GM12801 (cell line): Measurements from ENCODE around the gene GIPC1.

Source experiments
- TF ChIP-seq, protein P1 (sequence below): IDR thresholded peaks from one replicate; pipeline ENCODE4 v1.5.1; 2011; ENCODE audit warnings: control low read depth; ENCODE audit not compliant: insufficient read length; ENCODE audit errors: extremely low read depth

GIPC1 gene

GRCh38 chr19:14495672-14496028 is 277 bp downstream of the GIPC1 start:
- TF ChIP-seq, protein P1, sequence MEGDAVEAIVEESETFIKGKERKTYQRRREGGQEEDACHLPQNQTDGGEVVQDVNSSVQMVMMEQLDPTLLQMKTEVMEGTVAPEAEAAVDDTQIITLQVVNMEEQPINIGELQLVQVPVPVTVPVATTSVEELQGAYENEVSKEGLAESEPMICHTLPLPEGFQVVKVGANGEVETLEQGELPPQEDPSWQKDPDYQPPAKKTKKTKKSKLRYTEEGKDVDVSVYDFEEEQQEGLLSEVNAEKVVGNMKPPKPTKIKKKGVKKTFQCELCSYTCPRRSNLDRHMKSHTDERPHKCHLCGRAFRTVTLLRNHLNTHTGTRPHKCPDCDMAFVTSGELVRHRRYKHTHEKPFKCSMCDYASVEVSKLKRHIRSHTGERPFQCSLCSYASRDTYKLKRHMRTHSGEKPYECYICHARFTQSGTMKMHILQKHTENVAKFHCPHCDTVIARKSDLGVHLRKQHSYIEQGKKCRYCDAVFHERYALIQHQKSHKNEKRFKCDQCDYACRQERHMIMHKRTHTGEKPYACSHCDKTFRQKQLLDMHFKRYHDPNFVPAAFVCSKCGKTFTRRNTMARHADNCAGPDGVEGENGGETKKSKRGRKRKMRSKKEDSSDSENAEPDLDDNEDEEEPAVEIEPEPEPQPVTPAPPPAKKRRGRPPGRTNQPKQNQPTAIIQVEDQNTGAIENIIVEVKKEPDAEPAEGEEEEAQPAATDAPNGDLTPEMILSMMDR, result no peak

GRCh38 chr19:14494910-14495671 is 836 bp downstream of the GIPC1 start:
- TF ChIP-seq, protein P1, result no peak

GRCh38 chr19:14494411-14494810 is 1.5 kb downstream of the GIPC1 start:
- TF ChIP-seq, protein P1, result no peak

DNA sequence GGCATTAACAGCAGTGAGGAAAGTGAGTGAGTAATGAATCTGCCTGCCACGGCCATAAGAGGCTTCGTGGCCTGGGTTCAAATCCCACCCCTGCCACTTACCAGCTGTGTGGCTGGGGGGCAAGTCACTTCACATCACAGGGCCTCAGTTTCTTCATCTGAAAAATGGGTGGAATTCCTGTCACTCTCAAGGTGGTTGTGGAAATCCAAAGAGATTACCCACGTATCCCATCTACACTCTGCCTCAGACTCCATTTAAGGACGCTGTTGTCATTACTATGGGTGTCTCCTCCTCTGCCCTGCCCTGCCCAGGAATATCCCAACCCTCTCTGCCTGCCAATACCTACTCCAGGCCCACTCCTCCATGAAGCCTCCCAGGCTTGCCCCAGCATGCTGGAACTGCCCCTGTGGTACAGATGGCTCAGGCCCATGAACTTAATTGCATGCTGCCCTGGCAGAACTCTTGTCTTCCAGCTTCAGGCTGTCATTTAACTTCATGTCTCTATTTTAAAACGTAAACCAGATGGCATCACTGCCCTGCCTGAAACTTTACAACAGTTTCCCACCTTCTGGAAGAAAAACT is 3.1 kb downstream of the GIPC1 start:
- TF ChIP-seq, protein P1, result no peak

- TF ChIP-seq, protein P1, result no peak
Observed at GRCh38 chr19:14487370-14488125, 8.4 kb downstream of the GIPC1 start.

DNA sequence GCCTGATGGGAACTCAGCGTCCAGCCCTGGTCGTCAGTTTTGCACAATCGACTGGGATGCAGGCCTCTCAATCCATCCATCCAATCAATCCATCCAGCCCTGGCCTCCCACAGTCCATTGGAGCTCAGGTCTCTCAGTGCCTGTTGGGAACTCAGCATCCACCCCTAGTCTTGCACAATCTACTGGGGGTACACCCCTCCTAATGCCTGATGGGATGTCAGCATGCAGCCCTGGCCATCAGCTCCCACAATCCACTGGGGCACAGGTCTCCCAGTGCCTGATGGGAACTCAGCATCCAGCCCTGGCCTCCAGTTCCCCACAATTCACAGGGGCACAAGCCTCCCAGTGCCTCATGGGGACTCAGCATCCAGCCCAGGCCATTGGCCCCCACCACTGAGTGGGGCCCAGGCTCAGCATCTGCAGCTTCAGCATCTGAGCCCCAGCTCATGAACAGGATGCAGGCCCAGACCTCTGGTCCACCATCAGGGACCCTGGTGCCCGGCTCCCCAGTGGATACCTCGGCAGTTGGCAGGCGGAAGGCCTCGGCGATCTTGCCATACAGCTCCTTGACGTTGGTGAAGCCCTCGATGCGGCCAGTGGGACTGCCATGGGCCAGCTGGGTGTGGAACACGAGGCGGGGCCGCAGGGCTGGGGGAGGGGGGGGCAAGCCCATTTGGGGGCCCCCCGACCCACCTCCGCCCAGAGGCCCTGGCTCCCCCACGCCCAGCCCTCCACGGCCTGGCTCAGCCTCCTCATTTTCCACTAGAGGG is 13.6 kb downstream of the GIPC1 start:
- TF ChIP-seq, protein P1, result no peak

DNA sequence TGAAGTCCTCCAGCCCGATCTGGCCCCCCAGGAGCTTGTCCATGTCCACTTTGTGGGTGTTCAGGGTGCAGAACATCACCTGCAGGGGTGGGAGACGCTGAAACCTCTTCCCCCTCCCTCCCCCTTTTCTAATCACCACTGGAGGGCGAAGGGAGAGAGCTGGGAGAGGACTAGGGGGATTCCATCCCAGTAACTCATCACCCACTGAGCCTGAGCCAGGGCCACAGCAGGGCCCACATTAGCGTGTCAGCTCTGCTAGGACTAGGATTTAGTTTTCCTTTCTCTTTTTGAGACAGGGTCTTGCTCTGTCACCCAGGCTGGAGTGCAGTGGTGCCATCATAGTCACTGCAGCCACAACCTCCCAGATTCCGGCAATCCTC is 15.2 kb downstream of the GIPC1 start:
- TF ChIP-seq, protein P1, result no peak
